ENCODE results near the gene COL8A2.

Gene COL8A2

GRCh38 chr1:36157115-36157903 is 32.3 kb upstream of the COL8A2 start:
- DNase-seq (ENCODE audit: low read depth): no peak

- DNase-seq (ENCODE audit: low read depth): peak; percentile 41
Observed at GRCh38 chr1:36156329-36157114, 31.5 kb upstream of the COL8A2 start.

- DNase-seq (ENCODE audit: low read depth): peak; percentile 82
Observed at GRCh38 chr1:36155408-36156328, 30.6 kb upstream of the COL8A2 start, which contains the start of gene MAP7D1. MAP7D1 (plus strand) TSS chr1:36156160; CDS start chr1:36156418, 258 bp downstream.

- no peak for DNase-seq (ENCODE audit: low read depth)
Observed at GRCh38 chr1:36154765-36155407, 29.9 kb upstream of the COL8A2 start.

- DNase-seq (ENCODE audit: low read depth): no peak
Observed at GRCh38 chr1:36154335-36154734, 29.3 kb upstream of the COL8A2 start.

- DNase-seq (ENCODE audit: low read depth): no peak
Observed at GRCh38 chr1:36153476-36153875, 28.5 kb upstream of the COL8A2 start.

- no peak for DNase-seq (ENCODE audit: low read depth)
Observed at GRCh38 chr1:36151845-36152203, 26.8 kb upstream of the COL8A2 start.

- DNase-seq (ENCODE audit: low read depth): no peak
Observed at GRCh38 chr1:36151134-36151844, 26.3 kb upstream of the COL8A2 start.

GRCh38 chr1:36150296-36151133 is 25.5 kb upstream of the COL8A2 start:
- DNase-seq (ENCODE audit: low read depth): peak; percentile 93

- no peak for DNase-seq (ENCODE audit: low read depth)
Observed at GRCh38 chr1:36149973-36150295, 24.9 kb upstream of the COL8A2 start.

GRCh38 chr1:36149237-36149972 is 24.4 kb upstream of the COL8A2 start, which contains the start of gene TRAPPC3:
TRAPPC3 (minus strand) TSS chr1:36149486; CDS start chr1:36149378, 108 bp downstream.
- peak; percentile 100 for DNase-seq (ENCODE audit: low read depth)

- no peak for DNase-seq (ENCODE audit: low read depth)
Observed at GRCh38 chr1:36148821-36149236, 23.8 kb upstream of the COL8A2 start.

- no peak for DNase-seq (ENCODE audit: low read depth)
Observed at GRCh38 chr1:36144413-36144812, 19.4 kb upstream of the COL8A2 start.

- no peak for DNase-seq (ENCODE audit: low read depth)
Observed at GRCh38 chr1:36143424-36143823, 18.4 kb upstream of the COL8A2 start.

- DNase-seq (ENCODE audit: low read depth): no peak
Observed at GRCh38 chr1:36142121-36142520, 17.1 kb upstream of the COL8A2 start.

GRCh38 chr1:36139521-36139920 is 14.5 kb upstream of the COL8A2 start:
- no peak for DNase-seq (ENCODE audit: low read depth)

GRCh38 chr1:36137776-36138175 is 12.8 kb upstream of the COL8A2 start:
- no peak for DNase-seq (ENCODE audit: low read depth)

GRCh38 chr1:36137226-36137625 is 12.2 kb upstream of the COL8A2 start:
- DNase-seq (ENCODE audit: low read depth): no peak

- peak; percentile 81 for DNase-seq (ENCODE audit: low read depth)
Observed at GRCh38 chr1:36136535-36136934, 11.5 kb upstream of the COL8A2 start.

All from fibroblast of gingiva (primary cell).